ENCODE results near the gene SLC16A13.
"Not testable (repeated sequence)": the region's sequence is repeated elsewhere in the genome, so short reads cannot be mapped to it uniquely, and the experiment has no call there.

The SLC16A13 gene

DNA sequence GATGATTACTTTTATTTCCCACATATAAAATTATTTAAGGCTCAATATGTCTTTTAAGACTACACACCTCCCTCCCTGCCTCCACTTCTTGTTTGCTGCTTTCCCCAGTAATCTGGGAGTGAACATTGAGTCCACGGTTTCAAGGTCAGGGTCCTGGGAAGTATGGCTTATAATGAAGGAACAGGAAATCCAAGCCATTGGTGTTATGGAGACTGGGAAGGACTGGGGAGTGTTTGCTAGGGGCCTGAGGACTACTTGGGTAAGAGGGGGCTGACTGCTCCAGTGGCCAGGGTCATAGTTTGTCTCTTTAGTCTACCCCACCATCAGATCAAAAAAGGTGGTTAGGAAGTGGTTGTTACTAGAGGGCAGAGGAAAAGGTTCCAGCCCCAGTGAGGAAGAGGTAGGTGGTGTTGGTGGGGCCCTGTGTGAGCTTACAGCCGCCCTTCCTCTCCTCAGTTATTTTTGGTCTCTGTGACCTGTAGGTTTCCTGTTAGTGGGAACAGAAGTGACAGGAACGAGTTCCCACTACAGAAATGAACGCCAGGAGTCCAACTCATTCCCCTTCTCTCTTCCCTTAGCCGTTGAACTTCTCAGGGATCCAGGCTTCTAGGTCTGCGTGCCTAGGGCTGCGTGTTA, 742 bp upstream of the SLC16A13 start:
- DNase-seq = no peak

GRCh38 chr17:7038025-7038862, 2.4 kb downstream of the SLC16A13 start:
- no peak for DNase-seq

GRCh38 chr17:7039832-7040231, 4.0 kb downstream of the SLC16A13 start:
- no peak for DNase-seq

GRCh38 chr17:7041607-7042500, 6.0 kb downstream of the SLC16A13 start:
- no peak for DNase-seq

DNA sequence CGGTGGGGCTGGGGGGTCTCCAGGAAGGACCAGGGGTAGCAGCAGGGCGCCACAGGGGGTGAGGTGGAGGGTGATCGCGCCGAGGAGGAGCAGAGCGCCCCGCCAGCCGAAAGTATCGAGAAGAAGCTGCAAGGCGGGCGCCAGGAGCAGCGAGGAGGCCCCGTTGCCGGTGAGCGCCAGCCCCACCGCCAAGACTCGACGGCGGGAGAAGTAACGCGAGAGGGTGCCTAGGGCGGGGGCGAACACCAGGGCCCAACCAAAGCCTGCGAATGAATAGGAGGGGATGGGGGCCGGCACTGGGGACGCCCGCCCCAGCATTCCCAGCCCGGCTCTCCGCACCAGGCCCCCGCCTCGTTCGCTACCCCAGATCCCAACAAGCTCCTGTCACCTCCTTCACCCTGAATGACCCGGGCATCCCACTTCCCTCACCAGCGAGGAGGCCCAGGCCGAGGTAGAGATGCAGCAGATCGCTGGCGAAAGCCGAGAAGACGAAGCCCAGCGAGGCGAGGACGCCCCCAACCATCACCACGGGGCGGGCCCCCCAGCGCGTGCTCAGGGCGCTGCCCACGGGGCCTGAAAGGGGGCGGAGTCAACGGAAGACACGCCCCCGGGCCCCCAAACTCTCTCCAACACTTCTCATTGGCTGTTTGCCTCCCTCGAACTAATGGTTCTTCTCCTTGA, 6.8 kb downstream of the SLC16A13 start:
- DNase-seq = no peak

DNA sequence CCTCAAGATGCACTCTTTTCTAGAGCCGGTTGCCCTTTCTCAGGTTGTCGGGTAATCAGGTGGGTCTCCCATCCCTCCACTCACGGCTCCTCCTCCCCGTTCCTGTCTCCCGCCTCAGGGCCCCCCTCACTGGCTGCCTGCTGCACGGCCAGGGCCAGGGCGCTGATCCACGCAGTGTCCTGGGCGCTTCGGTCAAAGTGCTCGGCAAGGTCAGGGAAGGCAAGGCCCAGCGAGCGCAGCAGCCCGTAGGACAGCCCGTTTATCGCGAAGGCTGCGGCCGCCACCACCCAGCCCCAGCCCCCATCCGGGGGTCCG, 7.3 kb downstream of the SLC16A13 start:
- no peak for DNase-seq

DNA sequence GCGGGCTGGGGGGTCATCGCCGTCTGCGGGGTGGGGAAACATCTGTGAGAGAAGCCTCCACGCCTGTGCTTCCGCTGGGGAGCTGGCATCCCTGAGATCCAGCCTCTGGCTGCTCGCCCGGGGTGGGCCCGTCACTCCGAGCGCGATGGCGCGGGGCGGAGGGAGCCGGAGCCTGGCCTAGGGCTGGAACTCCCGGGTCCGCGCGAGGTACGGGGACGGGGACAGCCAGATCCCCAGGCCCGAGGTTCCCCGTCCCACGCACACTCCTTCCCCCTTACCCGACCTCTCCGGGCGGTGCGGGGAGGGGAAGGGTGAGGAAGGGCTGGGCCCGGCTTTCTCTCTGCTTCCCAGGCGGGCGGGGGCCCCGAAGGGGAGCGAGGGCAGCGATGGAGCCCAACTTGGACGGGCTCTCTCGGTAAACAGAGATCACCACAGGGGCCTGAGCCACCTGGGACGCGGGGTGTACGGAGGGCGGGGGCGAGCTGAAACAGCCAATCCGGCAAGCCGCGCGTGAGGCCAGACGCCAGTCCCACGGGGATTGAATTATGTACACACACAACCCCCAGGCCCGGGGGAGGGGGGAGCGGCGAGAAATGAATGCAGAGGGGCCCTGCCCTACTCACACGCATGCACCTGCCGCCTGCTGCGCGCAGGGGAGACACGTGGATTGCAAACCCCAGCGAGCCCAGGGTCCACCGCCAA, 7.8 kb downstream of the SLC16A13 start, which contains the start of gene SLC16A11:
Gene SLC16A11, minus strand, starts transcription at position 596 of the 702 bp plus-strand sequence. Its CDS starts 579 bp downstream, at position 17.
- peak; percentile 44 to 59 for DNase-seq

DNA sequence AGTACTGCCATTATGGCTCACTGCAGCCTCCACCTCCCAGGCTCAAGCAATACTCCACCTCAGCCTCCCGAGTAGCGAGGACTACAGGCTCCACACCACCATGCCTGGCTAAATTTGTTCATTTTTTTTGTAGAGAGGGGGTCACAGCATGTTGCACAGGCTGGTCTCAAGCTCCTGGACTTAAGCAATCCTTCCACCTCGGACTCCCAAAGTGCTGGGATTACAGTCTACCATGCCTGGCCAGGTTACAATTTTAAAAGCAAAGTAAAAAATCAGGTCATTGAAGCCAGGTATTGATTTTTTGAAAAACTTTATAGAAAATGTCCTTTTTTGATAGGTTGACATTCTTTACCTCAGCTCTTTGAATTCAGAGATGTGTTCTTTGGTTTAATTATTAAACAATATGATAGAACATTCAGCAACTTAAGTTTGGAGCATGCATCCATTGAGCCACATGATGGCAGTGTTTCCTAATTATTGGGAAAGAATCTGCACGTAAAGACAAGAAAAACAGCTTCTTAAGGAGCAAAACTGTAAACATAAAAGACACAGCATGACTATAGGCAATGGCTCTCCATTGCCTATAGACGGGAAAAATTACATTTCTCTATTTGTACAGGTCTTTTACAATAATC, 9.8 kb downstream of the SLC16A13 start:
- no peak for DNase-seq

DNA sequence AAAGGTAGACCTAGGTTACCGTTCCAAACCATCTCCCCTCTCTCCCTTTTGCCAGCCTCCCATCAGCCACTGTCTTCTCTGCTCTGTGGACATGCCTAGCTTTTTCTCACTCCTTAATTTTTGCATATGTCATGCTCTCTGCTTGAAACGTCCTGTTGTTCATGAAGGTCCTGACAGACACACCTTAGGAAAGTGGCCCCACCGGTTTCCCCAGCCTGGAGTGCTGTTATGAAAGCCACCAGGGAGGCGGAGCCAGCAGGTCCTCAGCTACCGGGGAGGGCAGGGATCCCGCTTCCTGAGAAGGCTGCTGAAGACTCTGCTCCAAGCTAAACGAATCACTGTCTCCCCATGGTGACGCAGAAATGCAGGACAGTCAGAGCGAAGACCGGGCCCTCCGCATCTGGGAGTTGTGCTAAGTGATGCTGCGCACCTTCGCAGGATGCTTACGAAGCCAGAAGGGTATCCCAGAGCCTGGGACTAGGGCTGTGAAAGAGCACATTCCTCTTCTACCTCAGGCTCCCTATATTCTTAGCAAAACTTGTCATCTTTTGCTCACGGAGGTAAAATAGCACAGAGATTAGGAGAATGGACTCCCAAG, 10.4 kb downstream of the SLC16A13 start:
- DNase-seq = peak; percentile 22 to 46

GRCh38 chr17:7046725-7047397, 11.0 kb downstream of the SLC16A13 start:
- peak in 1 of 2 experiments; percentile 17 for DNase-seq

DNA sequence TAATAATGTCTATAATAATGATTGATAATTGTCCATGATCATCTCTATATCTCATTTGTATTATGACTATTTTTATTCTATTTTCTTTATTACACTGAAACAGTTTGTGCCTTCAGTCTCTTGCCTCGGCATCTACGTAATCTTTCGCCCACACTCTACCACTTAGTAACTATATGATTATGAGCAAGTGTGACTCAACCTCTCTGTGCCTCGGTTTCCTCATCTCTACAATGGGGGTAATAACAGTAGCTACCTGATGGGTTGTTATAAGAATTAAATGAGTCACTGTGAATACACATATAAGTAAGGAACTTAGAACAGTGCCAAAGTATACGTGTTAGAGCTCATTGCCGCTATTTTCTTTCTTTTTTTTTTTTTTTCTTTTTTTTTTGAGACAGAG, 11.8 kb downstream of the SLC16A13 start:
- no peak for DNase-seq

DNA sequence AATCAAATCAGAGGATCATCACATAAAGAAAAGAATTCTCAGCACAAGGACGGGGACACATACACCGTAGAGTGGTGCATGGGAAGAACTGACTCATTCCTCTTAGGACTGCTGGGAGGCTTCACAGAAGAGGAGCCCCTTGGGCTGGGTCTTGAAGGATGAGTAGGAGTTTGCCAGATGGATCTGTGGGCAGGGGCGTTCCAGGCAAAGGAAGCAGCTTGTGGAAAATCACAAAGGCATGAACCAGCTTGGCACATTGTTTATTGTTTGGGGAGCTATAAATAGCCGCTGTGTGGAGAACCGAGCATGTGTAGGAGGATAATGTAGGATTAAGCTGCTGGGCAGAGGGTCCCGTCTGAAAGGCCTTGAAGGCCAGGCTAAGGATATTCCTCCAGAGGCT, 13.2 kb downstream of the SLC16A13 start:
- DNase-seq = no peak

DNA sequence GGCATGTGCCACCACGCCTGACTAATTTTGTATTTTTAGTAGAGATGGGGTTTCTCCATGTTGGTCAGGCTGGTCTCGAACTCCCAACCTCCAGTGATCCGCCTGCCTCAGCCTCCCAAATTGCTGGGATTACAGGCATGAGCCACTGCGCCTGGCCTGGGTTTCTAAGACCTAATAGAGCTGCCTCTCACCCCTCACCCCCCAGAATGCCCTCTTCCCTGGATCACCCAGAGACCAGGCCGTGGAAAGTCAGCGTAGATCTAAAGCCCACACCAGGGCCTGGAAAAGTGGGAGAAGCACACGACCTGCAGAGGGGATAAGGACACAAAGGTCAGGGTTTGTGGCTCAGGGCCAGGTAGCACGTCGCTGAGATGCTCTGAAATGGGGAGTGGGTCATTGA, 14.8 kb downstream of the SLC16A13 start:
- not testable (repeated sequence) for DNase-seq

DNA sequence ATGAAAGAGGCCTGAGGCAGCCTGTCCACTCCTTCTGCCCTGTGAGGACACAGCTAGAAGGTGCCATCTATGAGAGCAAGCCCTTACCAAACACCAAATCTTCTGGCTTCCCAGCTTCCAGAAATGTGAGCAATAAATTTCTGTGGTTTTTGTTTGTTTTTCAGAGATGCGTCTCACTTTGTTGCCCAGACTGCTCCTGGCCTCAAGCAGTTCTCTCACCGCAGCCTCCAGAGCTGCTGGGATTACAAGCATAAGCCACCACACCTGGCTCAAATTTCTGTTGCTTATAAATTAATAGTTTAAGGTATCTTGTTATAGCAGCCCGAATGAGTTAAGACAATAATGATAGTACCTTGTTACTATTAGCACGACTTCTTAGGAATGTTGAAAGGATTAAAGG, 20.6 kb downstream of the SLC16A13 start:
- no peak for DNase-seq

DNA sequence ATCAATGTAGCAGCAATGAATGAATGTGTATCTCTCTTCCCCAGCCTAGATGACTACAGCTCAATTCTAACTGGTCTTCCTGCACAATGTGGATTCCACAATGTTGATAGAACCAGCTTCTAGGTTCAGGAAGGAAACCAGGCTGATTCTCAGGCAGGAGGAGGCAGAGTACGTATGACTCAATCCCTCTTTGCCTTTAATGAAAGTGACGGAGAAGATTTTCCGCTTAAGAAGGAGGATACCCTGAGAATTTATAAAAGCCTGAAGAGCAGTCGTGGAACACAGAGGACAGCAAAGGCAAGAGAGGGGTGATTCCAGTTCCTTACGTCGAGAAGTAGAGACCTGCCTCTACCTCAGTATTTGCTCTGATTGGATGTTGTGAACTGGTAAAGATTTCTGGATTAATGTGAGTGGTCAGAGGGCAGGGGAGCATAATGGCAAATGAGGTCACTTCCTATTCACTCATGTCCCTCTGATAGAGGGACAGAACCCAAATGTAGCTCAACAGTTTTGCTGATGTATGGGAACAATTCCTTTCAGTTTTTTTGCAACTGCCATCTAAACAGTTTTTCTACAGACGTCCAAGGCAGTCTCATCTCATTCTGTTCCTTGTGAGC, 23.1 kb downstream of the SLC16A13 start:
- no peak for DNase-seq

DNA sequence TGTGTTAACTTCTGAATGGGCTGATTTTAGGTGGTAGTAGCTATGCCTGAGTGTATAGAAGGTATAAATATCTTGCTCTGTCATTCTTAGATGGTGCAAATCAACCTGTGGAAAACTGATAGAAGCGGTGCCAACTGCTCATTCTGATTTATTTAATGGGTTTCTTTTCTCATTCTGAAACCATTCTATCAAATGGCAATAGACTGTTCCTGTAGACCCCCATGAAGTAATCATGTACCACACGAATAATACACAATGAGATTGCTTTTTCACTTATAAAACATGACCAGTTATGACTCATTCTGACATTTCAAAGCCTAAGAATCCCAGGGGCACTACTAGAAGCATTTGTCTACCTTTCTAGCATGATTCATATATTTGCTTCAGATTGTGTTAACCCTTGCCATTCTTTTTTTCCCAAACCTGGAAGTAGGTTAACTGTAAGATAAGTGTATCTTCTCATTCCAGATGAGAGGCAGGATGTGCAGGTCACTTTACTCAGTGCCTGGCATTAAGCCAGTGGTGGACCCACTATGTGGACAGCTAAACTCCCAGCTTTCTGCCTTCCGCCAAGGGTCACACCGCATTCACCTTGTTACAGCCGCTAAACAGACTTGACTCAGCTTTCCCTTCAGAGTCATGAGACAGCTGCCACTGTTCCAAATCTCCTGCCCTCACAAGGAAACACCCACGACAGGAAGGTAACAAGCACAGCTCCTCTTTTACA, 24.5 kb downstream of the SLC16A13 start:
- DNase-seq = no peak

- DNase-seq = no peak
These were observed 27.8 kb downstream of the SLC16A13 start for GRCh38 chr17:7063518-7064094.

DNA sequence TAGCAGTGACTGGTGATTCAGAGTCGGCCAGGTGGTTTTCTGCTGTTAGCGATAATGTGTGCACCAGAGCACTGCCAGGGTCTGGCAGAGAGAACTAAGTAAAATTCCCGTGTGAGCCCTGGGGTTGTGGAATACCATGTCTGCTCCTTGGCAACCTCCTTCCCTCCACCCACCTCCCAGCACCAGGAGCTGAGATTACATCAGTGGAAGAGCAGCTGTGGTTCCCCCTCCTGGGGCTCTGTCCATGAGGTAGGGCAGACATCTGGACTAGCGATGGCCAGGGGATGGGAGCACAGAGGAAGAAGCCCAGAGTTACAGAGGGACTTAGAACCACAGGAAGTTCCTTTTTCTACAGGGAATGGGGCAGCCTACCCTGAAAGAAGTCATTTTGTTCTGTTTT, 28.4 kb downstream of the SLC16A13 start:
- no peak for DNase-seq

DNA sequence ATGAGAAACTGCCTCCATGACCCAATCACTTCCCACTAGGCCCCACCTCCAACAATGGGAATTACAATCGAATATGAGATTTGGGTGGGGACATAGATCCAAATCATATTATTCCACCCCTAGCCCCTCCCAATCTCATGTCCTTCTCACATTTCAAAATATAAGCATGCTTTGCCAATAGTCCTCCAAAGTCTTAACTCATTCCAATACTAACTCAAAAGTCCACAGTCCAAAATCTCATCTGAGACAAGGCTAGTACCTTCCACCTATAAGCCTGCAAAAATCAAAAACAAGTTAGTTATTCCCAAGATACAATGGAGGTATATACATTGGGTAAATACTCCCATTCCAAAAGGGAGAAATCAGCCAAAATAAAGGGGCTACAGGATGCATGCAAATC, 31.4 kb downstream of the SLC16A13 start:
- DNase-seq = no peak
